IPS DF 6.9 (cell line): ENCODE measurements around the gene CTRB1.
"Not testable (repeated sequence)": the region's sequence is repeated elsewhere in the genome, so short reads cannot be mapped to it uniquely, and the experiment has no call there.

Experiments used
- DNase-seq: peaks from one replicate; pipeline ENCODE4 v3.0.0-alpha.2; 2013; ENCODE audit warnings: low read depth, low spot score
- H3K27ac ChIP-seq: one replicate; pipeline ENCODE4 v1.5.1; 2013; ENCODE audit warnings: low read length, control low read depth
- H3K27me3 ChIP-seq: 2 replicates; pipeline ENCODE4 v1.6.1; 2013; ENCODE audit warnings: mild to moderate bottlenecking, low read length; ENCODE audit not compliant: control insufficient read depth, insufficient read depth
- H3K36me3 ChIP-seq: 2 replicates; pipeline ENCODE4 v1.6.1; 2013; ENCODE audit warnings: low read length; ENCODE audit not compliant: control insufficient read depth, insufficient read depth
- H3K4me1 ChIP-seq: 2 replicates; pipeline ENCODE4 v1.6.1; 2013; ENCODE audit warnings: low read length; ENCODE audit not compliant: control insufficient read depth, insufficient read depth
- H3K4me3 ChIP-seq: 2 replicates; pipeline ENCODE4 v1.5.1; 2013; ENCODE audit warnings: mild to moderate bottlenecking, low read length
- H3K9me3 ChIP-seq: 2 replicates; pipeline ENCODE4 v1.6.1; 2013; ENCODE audit warnings: low read length, inconsistent platforms; ENCODE audit not compliant: control insufficient read depth, insufficient read depth
- WGBS: extraction: QIAGEN DNeasy Blood & Tissue Kit; methylation state at CpG from one replicate; pipeline ENCODE4 v1.1.7; 2013; ENCODE audit warnings: mixed read lengths, missing lambda C conversion rate; ENCODE audit not compliant: insufficient read length, insufficient coverage; 5-methylcytosine and 5-hydroxymethylcytosine counted together

The CTRB1 gene

GRCh38 chr16:75211286-75211685 lies 7.5 kb upstream of the CTRB1 start:
- H3K9me3 ChIP-seq, DNase-seq, H3K36me3 ChIP-seq, H3K4me3 ChIP-seq, H3K27me3 ChIP-seq, H3K4me1 ChIP-seq, H3K27ac ChIP-seq: not testable (repeated sequence)
- no CpG with 5 or more reads among the region's 10 CpGs for WGBS

GRCh38 chr16:75216127-75216526 lies 2.7 kb upstream of the CTRB1 start:
- H3K4me3 ChIP-seq, result no peak overlapping the region
- no peak for DNase-seq
- H3K36me3 ChIP-seq, result no peaks in the 10 kb centered on the region
- no peaks in the 10 kb centered on the region for H3K4me1 ChIP-seq
- WGBS, result no CpG with 5 or more reads among the region's 2 CpGs
- H3K9me3 ChIP-seq, result no peaks in the 10 kb centered on the region
- no peaks in the 10 kb centered on the region for H3K27me3 ChIP-seq
- no peak overlapping the region for H3K27ac ChIP-seq

DNA sequence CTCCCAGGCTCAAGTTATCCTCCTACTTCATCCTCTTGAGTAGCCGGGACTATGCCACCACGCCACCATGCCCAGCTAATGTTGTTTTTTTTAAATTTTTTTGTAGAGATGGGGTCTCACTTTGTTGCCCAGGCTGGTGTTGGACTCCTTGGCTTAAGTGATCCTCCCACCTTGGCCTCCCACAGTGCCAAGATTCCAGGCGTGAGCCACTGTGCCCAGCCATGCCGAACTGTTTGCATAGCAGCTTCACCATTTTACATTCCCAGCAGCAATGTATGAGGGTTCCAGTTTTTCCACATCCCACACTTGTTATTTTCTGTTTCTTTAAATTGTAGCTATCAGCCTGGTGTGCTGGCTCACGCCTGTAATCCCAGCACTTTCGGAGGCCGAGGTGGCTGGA lies 2.2 kb upstream of the CTRB1 start:
- WGBS, result no CpG with 5 or more reads among the region's 7 CpGs
- no peak for DNase-seq
- Histone ChIP-seq H3K27ac (no peak overlapping the region), H3K9me3 (no peaks in the 10 kb centered on the region), H3K36me3 (no peaks in the 10 kb centered on the region), H3K4me3 (no peak overlapping the region), H3K27me3 (no peaks in the 10 kb centered on the region), H3K4me1 (no peaks in the 10 kb centered on the region)

DNA sequence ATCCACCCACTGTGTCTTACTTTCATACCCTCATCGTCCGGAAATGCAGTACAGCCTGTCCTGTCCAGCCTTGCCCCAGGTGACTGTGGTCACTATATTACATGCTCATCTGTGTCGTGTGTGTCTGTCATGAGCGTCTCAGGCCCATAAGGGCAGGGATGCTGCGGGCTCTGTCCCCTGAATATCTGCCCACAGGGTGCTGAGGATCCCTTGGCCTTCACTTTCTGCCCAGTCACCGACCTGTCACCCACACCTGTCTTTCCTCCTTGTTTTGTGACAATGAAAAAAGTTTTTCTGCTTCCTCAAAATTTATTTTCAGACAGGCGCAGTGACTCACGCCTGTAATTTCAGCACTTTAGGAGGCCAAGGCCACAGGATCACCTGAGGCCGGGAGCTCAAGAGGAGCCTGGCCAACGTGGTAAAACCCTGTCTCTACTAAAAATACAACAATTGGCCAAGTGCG lies 1.4 kb upstream of the CTRB1 start:
- H3K4me1 ChIP-seq, result no peaks in the 10 kb centered on the region
- WGBS, result no CpG with 5 or more reads among the region's 11 CpGs
- no peaks in the 10 kb centered on the region for H3K9me3 ChIP-seq
- H3K36me3 ChIP-seq, result no peaks in the 10 kb centered on the region
- no peaks in the 10 kb centered on the region for H3K27me3 ChIP-seq
- H3K27ac ChIP-seq, result no peak overlapping the region
- no peak overlapping the region for H3K4me3 ChIP-seq
- DNase-seq, result no peak

- Histone ChIP-seq H3K4me1 (no peaks in the 10 kb centered on the region), H3K36me3 (no peaks in the 10 kb centered on the region), H3K27me3 (no peaks in the 10 kb centered on the region), H3K4me3 (no peak overlapping the region), H3K27ac (no peak overlapping the region), H3K9me3 (no peaks in the 10 kb centered on the region)
- no peak for DNase-seq
- WGBS, result no CpG with 5 or more reads among the region's 4 CpGs
Measured at GRCh38 chr16:75219088-75219487, 300 bp downstream of the CTRB1 start.

- no peak overlapping the region for H3K27ac ChIP-seq
- no peak overlapping the region for H3K4me3 ChIP-seq
- H3K36me3 ChIP-seq, result no peaks in the 10 kb centered on the region
- no CpG with 5 or more reads among the region's 5 CpGs for WGBS
- no peaks in the 10 kb centered on the region; the same call in 1 of the 2 replicates for H3K4me1 ChIP-seq
- no peaks in the 10 kb centered on the region for H3K9me3 ChIP-seq
- DNase-seq, result no peak
- no peaks in the 10 kb centered on the region for H3K27me3 ChIP-seq
Measured at GRCh38 chr16:75219838-75220237, 1.1 kb downstream of the CTRB1 start.

- WGBS, result no CpG with 5 or more reads among the region's 16 CpGs
- Histone ChIP-seq H3K4me1 (peaks cover 3% of the 10 kb centered on the region), H3K27me3 (no peaks in the 10 kb centered on the region), H3K9me3 (no peaks in the 10 kb centered on the region), H3K4me3 (no peak overlapping the region), H3K27ac (no peak overlapping the region), H3K36me3 (no peaks in the 10 kb centered on the region)
- no peak for DNase-seq
Measured at GRCh38 chr16:75222271-75222783, 3.5 kb downstream of the CTRB1 start.

GRCh38 chr16:75223129-75223528 lies 4.3 kb downstream of the CTRB1 start:
- H3K36me3 ChIP-seq, H3K27ac ChIP-seq, H3K27me3 ChIP-seq, H3K9me3 ChIP-seq, DNase-seq, H3K4me1 ChIP-seq, H3K4me3 ChIP-seq: not testable (repeated sequence)
- no CpG with 5 or more reads among the region's 20 CpGs for WGBS

GRCh38 chr16:75224306-75225082 lies 5.7 kb downstream of the CTRB1 start:
- Histone ChIP-seq H3K27ac (no peak overlapping the region), H3K27me3 (no peaks in the 10 kb centered on the region), H3K4me3 (no peak overlapping the region), H3K4me1 (peaks cover 3% of the 10 kb centered on the region), H3K36me3 (peaks cover 10% of the 10 kb centered on the region), H3K9me3 (no peaks in the 10 kb centered on the region)
- DNase-seq, result no peak
- no CpG with 5 or more reads among the region's 20 CpGs for WGBS

GRCh38 chr16:75225092-75225491 lies 6.3 kb downstream of the CTRB1 start:
- DNase-seq, result no peak
- Histone ChIP-seq H3K4me3 (no peak overlapping the region), H3K36me3 (peaks cover 15% of the 10 kb centered on the region), H3K4me1 (peaks cover 3% of the 10 kb centered on the region), H3K27me3 (no peaks in the 10 kb centered on the region), H3K27ac (no peak overlapping the region), H3K9me3 (no peaks in the 10 kb centered on the region)
- WGBS, result no CpG with 5 or more reads among the region's 12 CpGs
